PC-3 (cell line): ENCODE results near the gene MSI1. TPM values are rescaled to one million over a fixed set of nuclear protein-coding genes. Genes with fewer than 3 reads are reported as not detected.
A peak's percentile ranks its signal among the peaks of the same experiment; 100 is the strongest.

Source experiments
- ATAC-seq: fragments of 200-7000 bp; cut with Tn5 transposase; 2 replicates; pipeline ENCODE4 v1.9.1; 2020; ENCODE audit warnings: mild to moderate bottlenecking, moderate library complexity
- BruUV-seq: library from RNA; stranded (reverse); fragments of 400-500 nt; replicated peaks from 2 replicates; lab custom pipeline; 2021; lab: Mats Ljungman, UMichigan
- CTCF ChIA-PET: fragments of 300-600 bp; sonication (Branson Sonifier 250); formaldehyde crosslinking; loops from one replicate; lab custom pipeline; 2022; ENCODE audit warnings: antibody characterized with exemption; lab: Charles Lee
- POLR2A ChIA-PET: fragments of 300-600 bp; sonication (Branson Sonifier 250); formaldehyde crosslinking; loops from one replicate; lab custom pipeline; 2022; ENCODE audit warnings: antibody characterized with exemption; ENCODE audit not compliant: unreplicated experiment; lab: Charles Lee
- DNase-seq: peaks from one replicate; pipeline ENCODE4 v3.0.0-alpha.2; 2015
- H2AFZ ChIP-seq: fragments of 300-600 bp; sonication (generic); 2 replicates; pipeline ENCODE4 v1.6.0; 2016; ENCODE audit warnings: antibody characterized with exemption, low read length
- H3F3A ChIP-seq: fragments of 300-600 bp; sonication (generic); one replicate; pipeline ENCODE4 v1.6.0; 2017; ENCODE audit warnings: antibody characterized with exemption, low read length, control low read depth, mild to moderate bottlenecking; ENCODE audit not compliant: unreplicated experiment
- H3K27ac ChIP-seq: fragments of 300-600 bp; sonication (generic); 2 replicates; pipeline ENCODE4 v1.5.1; 2016; ENCODE audit warnings: mild to moderate bottlenecking, low read length
- H3K27me3 ChIP-seq: fragments of 300-600 bp; sonication (generic); 2 replicates; pipeline ENCODE4 v1.6.1; 2016; ENCODE audit warnings: low read length, mixed read lengths
- H3K36me3 ChIP-seq: fragments of 300-600 bp; sonication (generic); 2 replicates; pipeline ENCODE4 v1.6.1; 2016; ENCODE audit warnings: low read depth, mixed run types, low read length, mixed read lengths
- H3K4me1 ChIP-seq: fragments of 300-600 bp; sonication (generic); 2 replicates; pipeline ENCODE4 v1.5.1; 2016; ENCODE audit warnings: low read length; ENCODE audit not compliant: insufficient read depth
- H3K4me2 ChIP-seq: fragments of 300-600 bp; sonication (generic); 2 replicates; pipeline ENCODE4 v1.6.0; 2016; ENCODE audit warnings: low read length
- H3K4me3 ChIP-seq: fragments of 300-600 bp; sonication (generic); 2 replicates; pipeline ENCODE4 v1.5.1; 2016; ENCODE audit warnings: mild to moderate bottlenecking, low read length, mixed read lengths
- H3K79me2 ChIP-seq: fragments of 300-600 bp; sonication (generic); 2 replicates; pipeline ENCODE4 v1.6.1; 2017; ENCODE audit warnings: low read length, mixed read lengths
- H3K9ac ChIP-seq: fragments of 300-600 bp; sonication (generic); 2 replicates; pipeline ENCODE4 v1.6.0; 2016; ENCODE audit warnings: mild to moderate bottlenecking, low read length
- H3K9me2 ChIP-seq: fragments of 300-600 bp; sonication (generic); replicated peaks from 2 replicates; pipeline ENCODE4 v1.6.1; 2016; ENCODE audit warnings: mixed run types, low read length, mixed read lengths
- H3K9me3 ChIP-seq: fragments of 300-600 bp; sonication (generic); 2 replicates; pipeline ENCODE4 v1.6.1; 2016; ENCODE audit warnings: low read length, mixed read lengths
- H4K20me1 ChIP-seq: fragments of 300-600 bp; sonication (generic); 2 replicates; pipeline ENCODE4 v1.6.1; 2016; ENCODE audit warnings: low read length, mixed read lengths
- EZH2 ChIP-seq: fragments of 300-600 bp; sonication (generic); IDR thresholded peaks from one replicate; pipeline ENCODE4 v1.6.1; 2017; ENCODE audit warnings: antibody characterized with exemption, mild to moderate bottlenecking, low read length; ENCODE audit not compliant: unreplicated experiment
- EZH2phosphoT487 ChIP-seq: fragments of 300-600 bp; sonication (generic); IDR thresholded peaks from 2 replicates; pipeline ENCODE4 v1.6.1; 2018; ENCODE audit warnings: mild to moderate bottlenecking, antibody characterized with exemption, low read length, borderline replicate concordance
- intact Hi-C: fragments of 100-400 bp; cut with micrococcal nuclease; formaldehyde crosslinking; loops from 2 replicates; pipeline ENCODE4 v1.9.0; 2023
- total RNA-seq: library from RNA; depleted of rRNA; stranded (reverse); fragments of >200 nt; gene quantifications from 2 replicates; pipeline ENCODE4 v1.2.3, GENCODE V29; 2014; rRNA removed
- TF ChIP-seq, protein P1 (sequence below): fragments of 300-600 bp; sonication (generic); conservative IDR thresholded peaks from 2 replicates; pipeline ENCODE4 v1.5.1; 2017; ENCODE audit warnings: antibody characterized with exemption, low read depth, mild to moderate bottlenecking, low read length

MSI1 gene
- total RNA-seq, 1 experiment from 2014 or later = not detected

DNA sequence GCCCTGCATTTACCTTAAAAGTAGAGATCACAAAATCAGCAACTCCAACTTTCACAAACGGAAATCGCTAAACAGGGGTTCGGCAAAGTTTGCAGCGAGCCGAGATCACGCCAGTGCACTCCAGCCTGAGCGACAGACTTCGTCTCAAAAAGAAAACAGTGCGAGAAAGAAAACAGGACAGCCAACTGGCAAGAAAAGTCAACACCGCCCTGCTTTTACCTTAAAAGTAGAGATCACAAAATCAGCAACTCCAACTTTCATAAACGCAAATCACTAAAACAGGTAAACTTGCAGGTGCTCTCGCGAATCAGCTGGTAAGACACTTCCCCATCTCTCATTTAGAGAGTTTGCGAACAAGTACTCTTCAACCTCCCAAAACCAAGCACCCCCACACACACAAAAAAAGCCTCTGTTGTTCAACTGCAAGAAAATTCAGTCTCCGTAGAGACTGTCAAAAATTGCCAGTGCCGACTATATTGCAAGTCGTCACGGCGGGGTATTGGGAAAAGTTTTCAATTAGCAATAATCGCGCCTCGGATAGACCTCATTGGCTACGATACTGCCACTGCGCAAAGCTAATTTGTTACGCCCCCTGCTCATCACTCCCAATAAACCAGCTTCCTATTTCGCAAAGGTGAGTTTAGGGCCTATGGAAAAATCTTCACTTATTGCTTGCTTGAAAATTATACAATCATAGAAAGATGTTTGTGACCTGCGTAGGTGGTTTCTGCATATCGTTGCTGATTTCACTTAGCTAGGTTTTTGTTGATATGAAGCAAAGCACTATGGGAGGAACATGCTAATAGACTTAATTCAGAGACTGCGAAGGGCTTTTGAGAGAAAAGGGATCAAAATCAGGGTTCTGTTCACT, 76.1 kb downstream of the MSI1 start, which contains the start of gene RNU4-1:
Gene RNU4-1 (minus strand): TSS at position 577 of the 871 bp plus-strand sequence.
- Histone ChIP-seq H3K9me2 (no peaks in the 10 kb centered on the region), H3K27me3 (no peaks in the 10 kb centered on the region), H3K79me2 (no peaks in the 10 kb centered on the region), H3K4me1 (peaks cover 14% of the 10 kb centered on the region), H2AFZ (peak within 1 kb of the TSS; percentile 78), H3K36me3 (no peaks in the 10 kb centered on the region), H3K4me3 (peak within 1 kb of the TSS; percentile 66), H3K9me3 (no peaks in the 10 kb centered on the region), H3K9ac (peak within 1 kb of the TSS; percentile 81), H3K27ac (peak within 1 kb of the TSS; percentile 91), H4K20me1 (no peaks in the 10 kb centered on the region), H3K4me2 (peak within 1 kb of the TSS; percentile 75), H3F3A (peaks cover 23% of the 10 kb centered on the region)
- TF ChIP-seq EZH2 (no peak), EZH2phosphoT487 (no peak)
- TF ChIP-seq, protein P1, sequence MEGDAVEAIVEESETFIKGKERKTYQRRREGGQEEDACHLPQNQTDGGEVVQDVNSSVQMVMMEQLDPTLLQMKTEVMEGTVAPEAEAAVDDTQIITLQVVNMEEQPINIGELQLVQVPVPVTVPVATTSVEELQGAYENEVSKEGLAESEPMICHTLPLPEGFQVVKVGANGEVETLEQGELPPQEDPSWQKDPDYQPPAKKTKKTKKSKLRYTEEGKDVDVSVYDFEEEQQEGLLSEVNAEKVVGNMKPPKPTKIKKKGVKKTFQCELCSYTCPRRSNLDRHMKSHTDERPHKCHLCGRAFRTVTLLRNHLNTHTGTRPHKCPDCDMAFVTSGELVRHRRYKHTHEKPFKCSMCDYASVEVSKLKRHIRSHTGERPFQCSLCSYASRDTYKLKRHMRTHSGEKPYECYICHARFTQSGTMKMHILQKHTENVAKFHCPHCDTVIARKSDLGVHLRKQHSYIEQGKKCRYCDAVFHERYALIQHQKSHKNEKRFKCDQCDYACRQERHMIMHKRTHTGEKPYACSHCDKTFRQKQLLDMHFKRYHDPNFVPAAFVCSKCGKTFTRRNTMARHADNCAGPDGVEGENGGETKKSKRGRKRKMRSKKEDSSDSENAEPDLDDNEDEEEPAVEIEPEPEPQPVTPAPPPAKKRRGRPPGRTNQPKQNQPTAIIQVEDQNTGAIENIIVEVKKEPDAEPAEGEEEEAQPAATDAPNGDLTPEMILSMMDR = no peak
- DNase-seq (peak; percentile 99), ATAC-seq (peak; percentile 50)
- POLR2A ChIA-PET = interaction anchor here (0.6 to 2.9 kb wide), 12 partner anchors 9 to 196 kb away, joined by 3 to 72 read pairs (median 9); partner anchors contain the start of genes RPLP0 and SIRT4
- CTCF ChIA-PET = interaction anchor here (0.9 to 1.7 kb wide), 2 partner anchors 9 to 92 kb away, joined by 7 to 18 read pairs; partner anchors contain the start of genes RPLP0 and SIRT4
- BruUV-seq = TSS peak; percentile 42
- intact Hi-C loops = loop anchor here (1.0 to 5.0 kb wide), 2 partner anchors 24 to 394 kb away; partner anchors contain the start of gene MLEC

DNA sequence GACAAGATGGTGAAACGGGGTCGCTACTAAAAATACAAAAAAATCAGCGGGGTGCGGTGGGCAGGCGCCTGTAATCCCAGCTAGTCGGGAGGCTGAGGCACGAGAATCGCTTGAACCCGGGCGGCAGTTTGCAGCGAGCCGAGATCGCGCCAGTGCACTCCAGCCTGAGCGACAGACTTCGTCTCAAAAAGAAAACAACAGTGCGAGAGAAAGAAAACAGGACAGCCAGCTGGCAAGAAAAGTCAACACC, 76.6 kb downstream of the MSI1 start:
- peak; percentile 2 for ATAC-seq
- no peaks in the 10 kb centered on the region for H4K20me1 ChIP-seq
- no peaks in the 10 kb centered on the region for H3K27me3 ChIP-seq
- peak overlapping the region; percentile 78 for H3K9ac ChIP-seq
- intact Hi-C loops = loop anchor here (5.0 kb wide), 1 partner anchor 395 kb away; the partner anchor contains the start of gene MLEC
- H3K79me2 ChIP-seq = no peaks in the 10 kb centered on the region
- H3K4me2 ChIP-seq = peak overlapping the region; percentile 58
- no peak for DNase-seq
- no peak for TF ChIP-seq EZH2phosphoT487
- TF ChIP-seq, protein P1 = no peak
- TF ChIP-seq EZH2 = no peak
- peak overlapping the region; percentile 66 for H3K4me3 ChIP-seq
- H3K36me3 ChIP-seq = no peaks in the 10 kb centered on the region
- ChIA-PET POLR2A (interaction anchor here (0.6 to 2.9 kb wide), 10 partner anchors 10 to 182 kb away, joined by 3 to 72 read pairs (median 12); partner anchors contain the start of genes RPLP0 and SIRT4), CTCF (interaction anchor here (1.7 kb wide), 1 partner anchor 10 kb away, joined by 18 read pairs; the partner anchor contains the start of gene SIRT4)
- H3K27ac ChIP-seq = peak overlapping the region; percentile 91
- no peaks in the 10 kb centered on the region for H3K9me2 ChIP-seq
- peaks cover 14% of the 10 kb centered on the region for H3K4me1 ChIP-seq
- H3F3A ChIP-seq = peaks cover 22% of the 10 kb centered on the region
- no peaks in the 10 kb centered on the region for H3K9me3 ChIP-seq
- BruUV-seq = TSS peak; percentile 98
- no peak overlapping the region for H2AFZ ChIP-seq

Other genes with a start within 250 kb of the MSI1 start
- 254 and 334 TPM in 2 replicates for gene GCN1, start 174.4 kb downstream of the MSI1 start, total RNA-seq
- 6,714 and 7,550 TPM in 2 replicates for gene RPLP0, start 168.1 kb downstream of the MSI1 start, total RNA-seq
- gene PXN, start 103.4 kb downstream of the MSI1 start, total RNA-seq = 313 and 413 TPM in 2 replicates
- gene RNU4-2, start 77.3 kb downstream of the MSI1 start, total RNA-seq = under 0.01 TPM in 2 replicates
- under 0.01 TPM in 2 replicates for gene RNU4-1, start 75.9 kb downstream of the MSI1 start, total RNA-seq
- gene SIRT4, start 66.8 kb downstream of the MSI1 start, total RNA-seq = 0.98 and 1.9 TPM in 2 replicates
- gene PLA2G1B, start 41.4 kb downstream of the MSI1 start, total RNA-seq = not detected in 2 replicates
- 1,664 and 2,042 TPM in 2 replicates for gene COX6A1, start 68.9 kb upstream of the MSI1 start, total RNA-seq
- gene TRIAP1, start 77.2 kb upstream of the MSI1 start, total RNA-seq = 24.0 and 34.5 TPM in 2 replicates
- 33.8 and 43.2 TPM in 2 replicates for gene GATC, start 77.3 kb upstream of the MSI1 start, total RNA-seq
- 319 and 382 TPM in 2 replicates for gene SRSF9, start 100.6 kb upstream of the MSI1 start, total RNA-seq
- 283 and 396 TPM in 2 replicates for gene DYNLL1, start 126.9 kb upstream of the MSI1 start, total RNA-seq
- 40.4 and 41.2 TPM in 2 replicates for gene COQ5, start 160.0 kb upstream of the MSI1 start, total RNA-seq
- 79.7 and 161 TPM in 2 replicates for gene RNF10, start 165.2 kb upstream of the MSI1 start, total RNA-seq
- 83.8 and 89.8 TPM in 2 replicates for gene POP5, start 212.2 kb upstream of the MSI1 start, total RNA-seq